Panc1 (cell line): ENCODE data around the gene TAS2R39. TPM values are rescaled to one million over a fixed set of nuclear protein-coding genes. Genes with fewer than 3 reads are reported as not detected.

Experiments used
- ATAC-seq: fragments of 200-7000 bp; cut with Tn5 transposase; 2 replicates; pipeline ENCODE4 v1.9.1; 2020; ENCODE audit warnings: mild to moderate bottlenecking, moderate library complexity
- BruUV-seq: library from RNA; stranded (reverse); fragments of 400-500 nt; replicated peaks from 2 replicates; lab custom pipeline; 2021; lab: Mats Ljungman, UMichigan
- CTCF ChIA-PET: fragments of 300-600 bp; sonication (Branson Sonifier 250); formaldehyde crosslinking; loops from one replicate; lab custom pipeline; 2022; ENCODE audit warnings: antibody characterized with exemption; lab: Charles Lee
- POLR2A ChIA-PET: fragments of 300-600 bp; sonication (Branson Sonifier 250); formaldehyde crosslinking; loops from one replicate; lab custom pipeline; 2022; ENCODE audit warnings: antibody characterized with exemption; lab: Charles Lee
- DNase-seq: peaks from one replicate; pipeline ENCODE4 v3.0.0-alpha.2; 2010; ENCODE audit warnings: low read depth, low spot score
- H3K27ac ChIP-seq: 2 replicates; pipeline ENCODE4 v1.5.1; 2011; ENCODE audit warnings: mild to moderate bottlenecking, low read length, inconsistent platforms
- H3K27me3 ChIP-seq: fragments of 200-500 bp; sonication (Bioruptor generic); 2 replicates; pipeline ENCODE4 v1.6.0; 2014; ENCODE audit warnings: low read length, inconsistent platforms; ENCODE audit not compliant: control insufficient read depth, insufficient read depth
- H3K36me3 ChIP-seq: fragments of 200-500 bp; sonication (Bioruptor generic); 2 replicates; pipeline ENCODE4 v1.5.1; 2014; ENCODE audit warnings: inconsistent platforms, mild to moderate bottlenecking, low read length, moderate library complexity; ENCODE audit not compliant: control insufficient read depth, insufficient read depth
- H3K4me1 ChIP-seq: 2 replicates; pipeline ENCODE4 v1.5.1; 2011; ENCODE audit warnings: inconsistent platforms, mild to moderate bottlenecking, low read length, moderate library complexity; ENCODE audit not compliant: control insufficient read depth, insufficient read depth
- H3K4me3 ChIP-seq, 2 experiments: 2 replicates each; pipeline ENCODE4 v1.5.1; 2011 to 2012; ENCODE audit warnings: low read depth in 2 of 2, low read length in 2 of 2, mild to moderate bottlenecking in 2 of 2, inconsistent platforms in 1 of 2, moderate library complexity in 1 of 2
- H3K9me3 ChIP-seq: fragments of 200-500 bp; sonication (Bioruptor generic); 2 replicates; pipeline ENCODE4 v1.5.1; 2014; ENCODE audit warnings: low read depth, mild to moderate bottlenecking, inconsistent platforms, low read length, moderate library complexity; ENCODE audit not compliant: control insufficient read depth, insufficient read depth
- CTCF ChIP-seq: fragments of 450-650 bp; IDR thresholded peaks from 2 replicates; pipeline ENCODE4 v1.5.1; 2017; ENCODE audit warnings: mild to moderate bottlenecking
- POLR2AphosphoS5 ChIP-seq: IDR thresholded peaks from 2 replicates; pipeline ENCODE4 v1.6.1; 2012; ENCODE audit warnings: mild to moderate bottlenecking, low read depth, low read length, moderate library complexity
- REST ChIP-seq, 2 experiments: IDR thresholded peaks; 2 replicates each; pipeline ENCODE4 v1.6.1; 2011 to 2012; ENCODE audit warnings: low read depth in 2 of 2, control low read depth in 1 of 2, low read length in 1 of 2, mild to moderate bottlenecking in 1 of 2, moderate library complexity in 1 of 2; ENCODE audit not compliant: insufficient read depth in 1 of 2
- SIN3A ChIP-seq: IDR thresholded peaks from 2 replicates; pipeline ENCODE4 v1.6.1; 2012; ENCODE audit warnings: low read depth, mild to moderate bottlenecking, low read length, moderate library complexity, borderline replicate concordance; ENCODE audit not compliant: insufficient read depth
- TCF7L2 ChIP-seq: IDR thresholded peaks from 2 replicates; pipeline ENCODE4 v1.6.1; 2011; ENCODE audit warnings: mild to moderate bottlenecking, low read depth, low read length, inconsistent platforms
- in situ Hi-C: cut with HindIII; loops from 2 replicates; pipeline ENCODE4 v1.10.0; 2016; ENCODE audit warnings: low sequenced_read_pairs, low pct_unique_long_range_greater_than_20kb
- intact Hi-C: fragments of 100-400 bp; cut with micrococcal nuclease; formaldehyde crosslinking; loops from one replicate; pipeline ENCODE4 v1.10.0; 2022; ENCODE audit not compliant: unreplicated experiment
- total RNA-seq: library from RNA; stranded (reverse); gene quantifications from one replicate; pipeline ENCODE4 v1.2.1, GENCODE V29; 2021; ENCODE audit not compliant: unreplicated experiment

TAS2R39 gene
- total RNA-seq, 1 experiment from 2014 or later: not detected

DNA sequence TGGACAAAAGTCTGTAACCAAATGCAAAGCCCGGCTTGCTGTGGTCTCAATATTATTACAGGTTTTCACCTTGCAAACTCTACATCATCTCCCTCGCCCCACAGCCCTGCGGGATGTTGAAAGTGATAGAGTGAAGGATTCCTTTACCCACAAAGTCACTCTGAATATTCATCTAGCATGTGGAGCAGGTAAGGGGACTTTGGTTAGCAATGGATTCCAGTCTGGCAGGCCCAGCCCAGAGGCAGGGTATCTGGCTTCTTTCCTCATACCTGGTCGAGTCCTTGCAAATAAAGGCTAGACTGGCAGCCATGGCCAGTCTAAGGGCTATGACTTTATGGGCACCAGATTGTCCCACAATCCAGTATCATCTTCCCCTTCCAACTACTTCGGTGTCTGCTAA is 41.8 kb downstream of the TAS2R39 start:
- H3K4me3 ChIP-seq: no peak overlapping the region
- POLR2A ChIA-PET: no interaction called here
- H3K27ac ChIP-seq: no peak overlapping the region
- no peak for ATAC-seq
- CTCF ChIA-PET: no interaction called here
- no peaks in the 10 kb centered on the region for H3K4me1 ChIP-seq
- no TSS peak for BruUV-seq
- intact Hi-C loops (no loop called here), in situ Hi-C loops (no loop called here)
- no peaks in the 10 kb centered on the region for H3K36me3 ChIP-seq
- peaks cover 11% of the 10 kb centered on the region for H3K27me3 ChIP-seq
- DNase-seq: no peak
- TF ChIP-seq REST (IDR thresholded peaks at IDR 0.05; ENCODE audit: insufficient read depth in 1 of 2, low read depth in 2 of 2, low read length in 1 of 2): no peak
- TF ChIP-seq POLR2AphosphoS5: no peak
- TF ChIP-seq CTCF: no peak
- no peaks in the 10 kb centered on the region for H3K9me3 ChIP-seq

DNA sequence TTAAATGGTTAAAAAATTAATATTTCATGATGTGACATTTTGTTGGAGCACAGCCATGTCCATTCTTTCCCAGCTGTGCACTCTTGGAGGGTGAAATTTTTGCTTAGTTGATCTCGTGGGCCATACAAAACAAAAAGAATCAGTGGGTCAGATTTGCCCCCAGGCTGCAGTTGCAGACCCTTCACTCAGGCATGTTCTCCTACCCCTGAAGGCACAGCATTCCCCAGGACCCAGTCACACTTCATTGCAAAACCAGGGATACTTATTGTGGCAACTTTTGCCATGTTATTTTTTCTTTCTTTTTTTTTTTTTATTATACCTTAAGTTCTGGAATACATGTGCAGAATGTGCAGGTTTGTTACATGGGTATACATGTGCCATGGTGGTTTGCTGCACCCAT is 44.6 kb downstream of the TAS2R39 start:
- intact Hi-C loops (no loop called here), in situ Hi-C loops (no loop called here)
- TF ChIP-seq SIN3A (no peak), POLR2AphosphoS5 (no peak), REST (IDR thresholded peaks at IDR 0.05; ENCODE audit: insufficient read depth in 1 of 2, low read depth in 2 of 2, low read length in 1 of 2) (no peak), CTCF (no peak), TCF7L2 (no peak)
- Histone ChIP-seq H3K27ac (no peak overlapping the region), H3K4me3 (no peak overlapping the region), H3K4me1 (no peaks in the 10 kb centered on the region), H3K27me3 (peaks cover 4% of the 10 kb centered on the region), H3K9me3 (no peaks in the 10 kb centered on the region), H3K36me3 (no peaks in the 10 kb centered on the region)
- ATAC-seq: no peak
- BruUV-seq: no TSS peak
- POLR2A ChIA-PET: no interaction called here
- DNase-seq: no peak
- CTCF ChIA-PET: no interaction called here
